Smooth muscle cell (in vitro differentiated cells): Measurements from ENCODE around the gene PLB1. TPM values are rescaled to one million over a fixed set of nuclear protein-coding genes. Genes with fewer than 3 reads are reported as not detected.

ENCODE experiments used
- DNase-seq: peaks from one replicate; lab custom pipeline; 2025; ENCODE audit not compliant: unreplicated experiment; lab: John Stamatoyannopoulos, UW
- H2AFZ ChIP-seq: fragments of 200-600 bp; sonication (generic); 2 replicates; pipeline ENCODE4 v1.6.0; 2016; ENCODE audit warnings: antibody characterized with exemption, low read depth, mild to moderate bottlenecking
- H3F3A ChIP-seq: fragments of 200-600 bp; sonication (generic); 2 replicates; pipeline ENCODE4 v1.6.0; 2017; ENCODE audit warnings: antibody characterized with exemption, low read depth
- H3K27ac ChIP-seq: fragments of 200-600 bp; sonication (generic); 2 replicates; pipeline ENCODE4 v1.5.1; 2016; ENCODE audit warnings: low read depth, mild to moderate bottlenecking
- H3K27me3 ChIP-seq: fragments of 200-600 bp; sonication (generic); 2 replicates; pipeline ENCODE4 v1.6.1; 2016; ENCODE audit warnings: low read depth, mild to moderate bottlenecking
- H3K36me3 ChIP-seq: fragments of 200-600 bp; sonication (generic); 2 replicates; pipeline ENCODE4 v1.5.1; 2016; ENCODE audit warnings: low read depth
- H3K4me1 ChIP-seq: fragments of 200-600 bp; sonication (generic); 2 replicates; pipeline ENCODE4 v1.5.1; 2016; ENCODE audit warnings: low read depth
- H3K4me2 ChIP-seq: fragments of 200-600 bp; sonication (generic); 2 replicates; pipeline ENCODE4 v1.6.0; 2016; ENCODE audit warnings: mild to moderate bottlenecking
- H3K4me3 ChIP-seq: fragments of 200-600 bp; sonication (generic); 2 replicates; pipeline ENCODE4 v1.5.1; 2016; ENCODE audit warnings: mild to moderate bottlenecking
- H3K79me2 ChIP-seq: fragments of 200-600 bp; sonication (generic); 2 replicates; pipeline ENCODE4 v1.6.0; 2016; ENCODE audit warnings: low read depth, mild to moderate bottlenecking
- H3K9ac ChIP-seq: fragments of 200-600 bp; sonication (generic); 2 replicates; pipeline ENCODE4 v1.6.0; 2016; ENCODE audit warnings: low read depth
- H3K9me3 ChIP-seq: fragments of 200-600 bp; sonication (generic); replicated peaks from 2 replicates; pipeline ENCODE4 v1.5.1; 2016; ENCODE audit warnings: low read depth
- H4K20me1 ChIP-seq: fragments of 200-600 bp; sonication (generic); 2 replicates; pipeline ENCODE4 v1.6.0; 2016; ENCODE audit warnings: low read depth
- WGBS: methylation state at CpG from one replicate; pipeline ENCODE4 v1.1.7; 2016; ENCODE audit warnings: low lambda C conversion rate; 5-methylcytosine and 5-hydroxymethylcytosine counted together
- polyA plus RNA-seq: library from polyadenylated mRNA; unstranded; fragments of >200 nt; fragmentation: Nextera tagmentation; extraction: Ambion mirVana; gene quantifications from 2 replicates; pipeline ENCODE4 v1.2.1, GENCODE V29; 2016
- total RNA-seq: library from RNA; depleted of rRNA; stranded (reverse); fragments of >200 nt; gene quantifications from 2 replicates; pipeline ENCODE4 v1.2.3, GENCODE V29; 2014
- TF ChIP-seq, protein P1 (sequence below): fragments of 200-600 bp; sonication (generic); IDR thresholded peaks from 2 replicates; pipeline ENCODE4 v1.5.1; 2017; ENCODE audit warnings: borderline replicate concordance, mild to moderate bottlenecking, antibody characterized with exemption; ENCODE audit not compliant: insufficient read depth, poor library complexity, severe bottlenecking

Gene PLB1
- total and polyA plus RNA-seq, 2 experiments from 2014 or later = 0.75 to 8.7 TPM

DNA sequence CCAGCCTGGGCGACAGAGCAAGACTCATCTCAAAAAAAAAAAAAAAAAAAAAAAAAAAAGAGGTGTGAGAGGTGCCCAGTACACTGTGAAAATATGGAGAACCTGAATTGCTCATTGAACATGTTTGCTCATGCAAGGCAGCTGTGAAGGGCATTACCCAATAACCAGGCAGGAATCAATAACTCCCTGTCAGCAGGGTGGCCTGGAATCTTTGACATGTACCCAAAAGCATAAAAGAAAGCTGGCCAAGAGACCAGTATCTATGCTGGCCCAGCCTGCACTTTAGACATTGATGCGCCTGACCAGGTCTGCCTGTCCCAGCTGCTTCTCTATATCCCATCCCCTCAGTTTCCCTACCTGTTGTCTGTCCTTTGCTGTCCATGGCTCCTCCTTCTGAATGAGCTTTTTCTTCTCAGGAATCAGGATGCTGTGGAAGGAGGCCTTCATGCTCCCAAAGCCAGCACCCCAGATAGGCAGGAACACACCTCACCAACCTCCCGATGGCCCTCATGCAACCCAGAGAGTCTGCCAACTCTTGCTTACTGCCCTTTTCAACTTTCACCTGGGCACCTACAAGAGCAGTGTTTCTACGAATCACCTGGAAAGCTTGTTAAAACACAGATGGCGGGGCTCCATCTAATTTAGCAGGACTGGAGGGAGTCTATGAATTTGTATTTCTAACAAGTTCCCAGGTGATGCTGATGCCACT lies 172.4 kb downstream of the PLB1 start:
- Histone ChIP-seq H3K4me3 (no peak overlapping the region), H3K36me3 (no peaks in the 10 kb centered on the region), H3K9ac (no peak overlapping the region), H3K79me2 (no peaks in the 10 kb centered on the region), H4K20me1 (no peaks in the 10 kb centered on the region), H3K9me3 (no peaks in the 10 kb centered on the region), H3F3A (peaks cover 13% of the 10 kb centered on the region), H3K4me1 (peaks cover 16% of the 10 kb centered on the region), H3K4me2 (no peak overlapping the region), H3K27ac (no peak overlapping the region), H3K27me3 (no peaks in the 10 kb centered on the region), H2AFZ (no peak overlapping the region)
- TF ChIP-seq, protein P1, sequence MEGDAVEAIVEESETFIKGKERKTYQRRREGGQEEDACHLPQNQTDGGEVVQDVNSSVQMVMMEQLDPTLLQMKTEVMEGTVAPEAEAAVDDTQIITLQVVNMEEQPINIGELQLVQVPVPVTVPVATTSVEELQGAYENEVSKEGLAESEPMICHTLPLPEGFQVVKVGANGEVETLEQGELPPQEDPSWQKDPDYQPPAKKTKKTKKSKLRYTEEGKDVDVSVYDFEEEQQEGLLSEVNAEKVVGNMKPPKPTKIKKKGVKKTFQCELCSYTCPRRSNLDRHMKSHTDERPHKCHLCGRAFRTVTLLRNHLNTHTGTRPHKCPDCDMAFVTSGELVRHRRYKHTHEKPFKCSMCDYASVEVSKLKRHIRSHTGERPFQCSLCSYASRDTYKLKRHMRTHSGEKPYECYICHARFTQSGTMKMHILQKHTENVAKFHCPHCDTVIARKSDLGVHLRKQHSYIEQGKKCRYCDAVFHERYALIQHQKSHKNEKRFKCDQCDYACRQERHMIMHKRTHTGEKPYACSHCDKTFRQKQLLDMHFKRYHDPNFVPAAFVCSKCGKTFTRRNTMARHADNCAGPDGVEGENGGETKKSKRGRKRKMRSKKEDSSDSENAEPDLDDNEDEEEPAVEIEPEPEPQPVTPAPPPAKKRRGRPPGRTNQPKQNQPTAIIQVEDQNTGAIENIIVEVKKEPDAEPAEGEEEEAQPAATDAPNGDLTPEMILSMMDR = no peak
- 97% methylated on average over 4 of the region's 5 CpGs for WGBS
- DNase-seq = no peak

DNA sequence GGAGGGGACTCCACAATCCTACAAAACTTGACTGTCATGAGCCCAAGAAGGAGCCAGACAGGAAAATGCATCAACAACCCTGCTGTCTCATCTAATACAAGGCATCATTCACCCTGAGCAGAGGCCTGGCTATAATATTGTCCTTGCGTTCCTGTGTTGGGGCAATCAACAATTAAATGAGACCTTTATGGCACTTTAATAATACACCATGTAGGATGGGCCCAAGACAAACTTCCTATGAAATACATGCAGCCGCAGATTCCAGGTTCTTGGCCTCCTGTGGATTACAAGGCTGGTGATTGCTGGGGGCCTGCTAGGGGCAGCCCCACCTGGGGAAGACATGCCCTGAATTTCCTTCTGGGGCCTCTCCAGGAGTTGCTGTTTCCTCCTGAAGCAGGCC lies 173.0 kb downstream of the PLB1 start:
- Histone ChIP-seq H3K36me3 (no peaks in the 10 kb centered on the region), H3F3A (peaks cover 7% of the 10 kb centered on the region), H3K79me2 (no peaks in the 10 kb centered on the region), H3K27ac (no peak overlapping the region), H3K4me1 (peaks cover 15% of the 10 kb centered on the region), H3K4me3 (no peak overlapping the region), H2AFZ (no peak overlapping the region), H3K9me3 (no peaks in the 10 kb centered on the region), H3K27me3 (no peaks in the 10 kb centered on the region), H3K9ac (no peak overlapping the region), H3K4me2 (no peak overlapping the region), H4K20me1 (no peaks in the 10 kb centered on the region)
- TF ChIP-seq, protein P1 = no peak
- no peak for DNase-seq
- WGBS = 97% methylated on average over 2 of the region's 2 CpGs

DNA sequence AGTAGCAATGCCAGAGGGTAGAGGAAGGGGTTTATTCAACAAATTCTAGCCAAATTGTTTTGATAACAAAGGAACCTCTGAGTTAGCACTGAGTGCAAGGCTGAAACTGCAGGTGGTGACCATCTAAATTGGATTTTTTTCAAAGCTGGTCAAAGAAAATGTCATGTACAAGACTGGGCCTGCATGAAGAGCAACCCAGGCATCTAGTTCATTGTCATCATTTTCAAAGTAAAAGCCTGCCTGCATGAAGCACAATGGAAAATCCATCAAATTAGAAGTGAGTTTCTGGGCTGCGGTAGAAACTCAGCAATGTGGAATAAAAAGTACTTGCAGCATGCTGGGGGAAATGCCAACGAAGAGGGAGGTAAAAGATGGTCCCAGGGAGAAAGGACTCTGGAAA lies 175.0 kb downstream of the PLB1 start:
- no peak for DNase-seq
- Histone ChIP-seq H3K4me3 (no peak overlapping the region), H3K4me1 (no peaks in the 10 kb centered on the region), H3F3A (no peaks in the 10 kb centered on the region), H3K79me2 (no peaks in the 10 kb centered on the region), H3K4me2 (no peak overlapping the region), H3K27ac (no peak overlapping the region), H4K20me1 (no peaks in the 10 kb centered on the region), H3K9me3 (no peaks in the 10 kb centered on the region), H2AFZ (no peak overlapping the region), H3K9ac (no peak overlapping the region), H3K36me3 (no peaks in the 10 kb centered on the region), H3K27me3 (no peaks in the 10 kb centered on the region)
- TF ChIP-seq, protein P1 = no peak
- WGBS = 76% methylated on average over 2 of the region's 2 CpGs

GRCh38 chr2:28673338-28673737 lies 177.5 kb downstream of the PLB1 start:
- H3K9ac ChIP-seq = no peak overlapping the region
- no peak overlapping the region for H3K27ac ChIP-seq
- no peak overlapping the region for H2AFZ ChIP-seq
- H3K9me3 ChIP-seq = no peaks in the 10 kb centered on the region
- H4K20me1 ChIP-seq = no peaks in the 10 kb centered on the region
- no peaks in the 10 kb centered on the region for H3K36me3 ChIP-seq
- no peak for DNase-seq
- H3K4me2 ChIP-seq = no peak overlapping the region
- WGBS = 95% methylated on average over 4 of the region's 4 CpGs
- no peaks in the 10 kb centered on the region for H3K27me3 ChIP-seq
- H3K79me2 ChIP-seq = no peaks in the 10 kb centered on the region
- H3F3A ChIP-seq = no peaks in the 10 kb centered on the region
- no peak overlapping the region for H3K4me3 ChIP-seq
- TF ChIP-seq, protein P1 = no peak
- no peaks in the 10 kb centered on the region for H3K4me1 ChIP-seq
